Effector memory CD4-positive, alpha-beta T cell (primary cell): ENCODE data around the gene CEACAM19.

ENCODE experiments used
- DNase-seq, 3 donors: peaks; one replicate each; pipeline ENCODE4 v3.0.0-alpha.2; 2020
- H3K27ac ChIP-seq: 2 replicates; pipeline ENCODE4 v1.7.0; 2013; ENCODE audit warnings: mild to moderate bottlenecking, low read length, moderate library complexity; ENCODE audit not compliant: insufficient read depth, poor library complexity, severe bottlenecking
- H3K27me3 ChIP-seq: replicated peaks from 2 replicates; pipeline ENCODE4 v1.7.0; 2013; ENCODE audit warnings: mild to moderate bottlenecking, low read length; ENCODE audit not compliant: insufficient read depth, control insufficient read depth, poor library complexity, severe bottlenecking
- H3K36me3 ChIP-seq: 2 replicates; pipeline ENCODE4 v1.7.0; 2013; ENCODE audit warnings: mild to moderate bottlenecking, low read length, moderate library complexity; ENCODE audit not compliant: control insufficient read depth, insufficient read depth
- H3K4me1 ChIP-seq: 2 replicates; pipeline ENCODE4 v1.7.0; 2013; ENCODE audit warnings: low read length, mild to moderate bottlenecking; ENCODE audit not compliant: control insufficient read depth, insufficient read depth, poor library complexity, severe bottlenecking
- H3K4me3 ChIP-seq: 2 replicates; pipeline ENCODE4 v1.7.0; 2013; ENCODE audit warnings: low read length, low read depth, mild to moderate bottlenecking; ENCODE audit not compliant: insufficient read depth, poor library complexity, severe bottlenecking
- H3K9me3 ChIP-seq: 2 replicates; pipeline ENCODE4 v1.7.0; 2013; ENCODE audit warnings: mild to moderate bottlenecking, low read length, moderate library complexity; ENCODE audit not compliant: control insufficient read depth

Gene CEACAM19

GRCh38 chr19:44731622-44732021 lies 60.3 kb downstream of the CEACAM19 start:
- no peaks in the 10 kb centered on the region for H3K27me3 ChIP-seq
- no peaks in the 10 kb centered on the region for H3K36me3 ChIP-seq
- DNase-seq: no peak
- no peaks in the 10 kb centered on the region for H3K4me1 ChIP-seq
- H3K9me3 ChIP-seq: no peaks in the 10 kb centered on the region
- no peak overlapping the region for H3K27ac ChIP-seq
- no peak overlapping the region for H3K4me3 ChIP-seq

DNA sequence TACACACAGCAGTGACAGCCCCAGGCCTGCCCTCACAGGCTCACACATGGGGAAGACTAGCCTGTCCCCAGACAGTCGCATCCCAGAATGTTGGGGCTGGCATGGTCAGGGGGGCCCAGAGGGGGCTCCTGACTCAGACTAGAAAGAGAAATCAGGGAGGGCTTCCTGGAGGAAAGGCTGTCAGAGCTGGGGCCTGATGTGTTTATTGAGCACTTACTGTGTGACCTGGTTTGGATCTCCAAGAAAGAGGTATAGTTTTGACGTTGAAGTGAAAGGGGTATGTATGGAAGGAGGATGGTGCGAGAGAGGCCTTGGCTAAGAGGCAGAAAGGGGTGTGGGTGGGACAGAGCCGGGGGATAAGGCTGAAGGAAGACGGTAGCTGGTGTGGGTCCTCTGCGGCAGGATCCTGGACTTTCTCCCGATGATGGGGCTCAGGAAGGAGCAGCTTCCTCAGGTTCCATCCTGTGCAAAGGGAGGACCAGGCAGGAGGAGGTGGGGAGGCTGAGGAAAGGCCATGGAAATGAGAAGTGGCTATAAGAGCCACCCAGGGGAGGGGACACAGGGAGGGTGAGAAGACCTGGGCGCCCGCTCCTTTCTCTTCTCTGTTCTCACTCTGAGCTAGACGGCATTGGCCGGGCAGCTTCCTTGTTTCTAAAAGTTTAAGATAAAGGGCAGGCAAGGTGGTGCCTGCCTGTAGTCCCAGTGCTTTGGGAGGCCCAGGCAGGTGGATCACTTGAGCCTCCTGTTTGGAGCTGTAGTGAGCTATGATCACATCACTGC lies 61.1 kb downstream of the CEACAM19 start:
- DNase-seq: no peak
- H3K4me3 ChIP-seq: no peak overlapping the region
- no peaks in the 10 kb centered on the region for H3K27me3 ChIP-seq
- H3K27ac ChIP-seq: no peak overlapping the region
- H3K36me3 ChIP-seq: no peaks in the 10 kb centered on the region
- H3K9me3 ChIP-seq: no peaks in the 10 kb centered on the region
- H3K4me1 ChIP-seq: no peaks in the 10 kb centered on the region
